ENCODE measurements around the gene ANKRD16.
"Not testable (repeated sequence)": the region's sequence is repeated elsewhere in the genome, so short reads cannot be mapped to it uniquely, and the experiment has no call there.

ANKRD16 gene

DNA sequence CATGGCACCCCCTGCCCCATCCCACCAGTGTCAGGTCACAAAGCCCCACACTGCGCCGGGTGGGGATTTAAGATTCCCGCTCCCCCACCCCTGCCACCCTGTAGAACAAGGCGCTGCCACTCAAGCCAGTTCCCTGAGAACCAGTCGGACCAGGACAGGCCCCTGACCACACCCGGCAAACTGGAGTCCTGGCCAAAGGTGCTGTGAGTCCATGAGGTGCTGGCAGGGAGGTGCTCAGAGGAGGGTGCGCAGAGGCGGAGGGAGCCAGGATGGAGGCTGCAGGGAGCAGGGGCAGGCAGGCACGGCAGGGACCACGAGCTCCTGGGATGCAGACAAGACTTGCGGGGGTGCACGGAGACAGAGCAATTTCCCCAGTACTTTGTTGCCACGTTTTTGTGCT, 56.7 kb downstream of the ANKRD16 start:
- DNase-seq, result no peak

DNA sequence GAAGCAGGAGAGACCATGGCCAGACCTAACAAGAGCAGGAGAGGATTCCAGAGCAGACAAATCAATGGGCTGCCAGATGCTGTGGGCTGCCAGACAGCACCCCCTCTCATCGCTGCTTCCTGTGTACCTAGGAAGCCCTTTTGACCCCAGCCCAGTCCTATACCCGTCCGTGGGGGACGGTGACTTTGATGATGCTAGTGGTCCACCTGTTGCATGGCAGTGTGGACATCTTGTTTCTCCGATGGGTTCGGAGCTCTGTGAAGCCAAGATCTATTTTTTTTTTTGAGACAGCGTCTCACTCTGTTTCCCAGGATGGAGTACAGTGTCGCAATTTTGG, 58.3 kb downstream of the ANKRD16 start:
- no peak for DNase-seq

DNA sequence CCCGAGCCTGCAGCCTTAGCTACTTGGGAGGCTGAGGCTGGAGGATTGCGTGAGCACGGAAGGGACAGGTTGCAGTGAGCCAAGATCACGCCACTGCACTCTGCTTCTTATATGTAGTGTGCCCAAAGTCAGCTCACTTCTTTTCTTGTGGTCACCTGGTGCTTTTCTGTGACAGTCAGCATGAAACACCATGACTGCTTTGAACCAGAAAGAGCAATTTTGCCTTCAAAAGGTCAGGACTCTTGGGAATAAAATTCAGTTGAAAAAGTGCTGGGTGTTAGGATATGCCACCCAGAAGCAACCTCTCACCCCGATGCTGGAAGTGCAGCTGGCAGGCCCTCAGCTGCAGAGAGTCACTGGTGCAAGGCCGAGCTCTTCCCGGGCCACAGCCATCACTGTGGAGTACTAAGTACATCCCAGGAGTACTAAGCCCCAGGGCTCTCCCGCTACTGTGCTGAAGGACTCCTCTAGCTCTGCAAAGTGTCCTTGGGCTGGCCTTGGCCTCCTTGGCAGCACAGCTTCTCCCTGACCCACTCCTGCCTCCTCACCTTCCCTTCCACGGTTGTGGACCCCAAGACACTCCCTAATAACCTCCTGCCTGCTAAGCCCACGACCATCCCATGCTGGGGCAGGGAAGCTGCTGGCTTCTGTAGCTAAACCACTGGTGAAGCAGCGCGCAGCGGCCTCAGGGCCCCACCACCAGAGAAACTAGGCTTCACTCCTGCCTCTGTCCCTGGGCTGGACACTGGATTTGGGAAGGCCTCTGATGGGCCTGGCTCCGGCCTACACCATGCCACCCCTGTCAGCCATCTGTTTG, 58.9 kb downstream of the ANKRD16 start:
- DNase-seq, result no peak

- DNase-seq, result no peak
Observed at GRCh38 chr10:5829267-5829666, 60.4 kb downstream of the ANKRD16 start.

- no peak for DNase-seq
Observed at GRCh38 chr10:5828725-5829124, 61.0 kb downstream of the ANKRD16 start.

DNA sequence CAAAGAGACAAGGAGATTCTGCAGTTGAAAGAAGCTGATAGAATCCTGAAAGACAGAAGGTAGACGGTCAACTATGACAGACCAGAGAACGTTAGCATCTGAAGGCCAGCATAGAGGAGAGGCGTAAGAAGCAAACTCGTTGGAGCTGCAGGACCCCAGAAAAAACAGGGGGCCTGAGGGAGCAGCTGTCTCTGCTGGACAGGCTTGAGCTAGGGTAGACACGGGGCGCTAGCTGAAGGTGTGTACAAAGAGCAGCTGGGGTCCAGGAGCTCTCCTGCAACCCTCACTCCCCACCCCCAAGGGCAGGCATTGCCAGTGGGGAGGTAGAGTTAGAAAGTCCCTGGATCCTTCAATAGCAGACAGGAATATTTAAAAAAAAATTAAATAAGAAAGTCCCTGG, 61.9 kb downstream of the ANKRD16 start:
- no peak for DNase-seq

DNA sequence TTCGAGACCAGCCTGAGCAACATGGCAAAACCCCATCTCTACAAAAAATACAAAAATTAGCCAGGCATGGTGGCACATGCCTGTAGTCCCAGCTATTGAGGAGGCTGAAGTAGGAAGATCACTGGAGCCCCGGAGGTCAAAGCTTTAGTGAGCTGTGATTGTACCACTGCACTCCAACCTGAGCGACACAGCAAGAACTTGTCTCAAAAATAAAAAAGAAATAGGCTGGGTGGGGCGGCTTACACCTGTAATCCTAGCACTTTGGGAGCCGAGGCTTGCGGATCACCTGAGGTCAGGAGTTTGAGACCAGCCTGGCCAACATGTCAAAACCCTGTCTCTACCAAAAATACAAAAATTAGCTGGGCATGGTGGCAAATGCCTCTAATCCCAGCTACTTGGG, 63.2 kb downstream of the ANKRD16 start:
- not testable (repeated sequence) for DNase-seq

DNA sequence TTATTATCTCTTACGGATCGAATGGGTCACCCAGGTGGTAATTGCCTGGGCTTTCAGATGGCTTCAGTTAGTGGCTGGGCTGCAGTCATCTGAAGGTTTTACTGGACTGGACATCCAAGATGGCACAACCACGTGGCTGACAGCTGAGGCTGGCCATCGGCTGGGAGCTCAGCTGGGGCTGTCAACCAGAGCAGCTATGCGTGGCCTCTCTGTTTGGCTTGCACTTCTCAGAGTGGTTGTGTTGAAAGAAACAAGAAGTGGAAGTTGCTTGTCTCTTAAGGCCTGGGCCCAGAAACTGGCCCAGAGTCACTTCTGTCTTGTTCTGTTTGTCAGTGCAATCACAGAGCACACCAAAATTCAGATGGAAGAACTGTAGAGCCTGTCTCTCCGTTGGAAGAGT, 70.8 kb downstream of the ANKRD16 start:
- no peak for DNase-seq

- DNase-seq, result no peak
Observed at GRCh38 chr10:5818048-5818331, 71.7 kb downstream of the ANKRD16 start.

DNA sequence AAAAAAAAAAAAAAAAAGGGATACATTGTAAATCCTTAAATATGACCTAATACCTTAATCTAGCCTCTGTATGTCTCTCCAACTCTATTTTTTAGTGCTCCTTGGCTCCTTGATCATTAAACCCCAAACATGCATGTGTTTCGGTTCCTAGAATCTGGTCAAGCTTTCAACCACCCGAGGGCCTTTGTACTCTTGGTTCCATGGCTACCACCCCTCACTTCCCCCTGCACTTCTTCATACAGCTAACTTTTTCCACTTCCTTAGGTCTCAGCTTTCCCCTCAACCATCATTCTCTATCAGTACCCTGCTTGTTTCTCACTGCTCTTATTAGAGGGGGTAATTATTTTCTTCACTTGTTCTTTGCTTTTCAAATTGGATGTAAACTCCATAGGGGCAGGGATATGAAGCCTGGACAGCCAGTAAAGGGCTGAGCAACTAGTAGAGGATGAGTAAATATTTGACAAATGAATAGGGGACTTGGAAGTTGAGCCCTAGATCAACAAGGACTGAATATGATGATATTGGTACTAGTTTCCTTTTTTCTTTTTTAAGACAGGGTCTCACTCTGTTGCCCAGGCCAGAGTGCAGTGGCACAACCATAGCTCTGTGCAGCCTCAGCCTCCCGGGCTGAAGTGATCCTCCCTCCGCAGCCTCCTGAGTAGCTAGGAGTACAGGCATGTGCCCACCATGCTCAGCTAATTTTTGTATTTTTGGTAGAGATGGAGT, 72.2 kb downstream of the ANKRD16 start:
- no peak for DNase-seq

DNA sequence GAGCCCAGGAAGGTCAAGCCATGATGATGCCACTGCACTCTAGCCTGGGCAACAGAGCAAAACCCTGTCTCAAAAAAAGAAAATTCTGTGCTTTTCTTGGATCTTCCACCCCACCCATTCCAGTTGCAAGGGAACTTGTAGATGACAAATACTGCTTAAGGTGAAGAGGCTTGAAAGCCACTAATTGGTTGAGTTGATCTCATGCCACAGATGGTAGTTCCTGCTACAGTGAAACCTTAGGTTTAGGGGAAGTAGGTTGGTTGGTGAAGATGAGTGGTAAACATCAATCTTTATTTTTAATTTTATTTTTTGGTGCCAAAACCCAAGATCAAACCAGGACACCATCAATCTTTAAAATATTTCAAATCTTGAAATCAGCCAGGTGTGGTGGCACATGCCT, 73.5 kb downstream of the ANKRD16 start:
- DNase-seq, result no peak

DNA sequence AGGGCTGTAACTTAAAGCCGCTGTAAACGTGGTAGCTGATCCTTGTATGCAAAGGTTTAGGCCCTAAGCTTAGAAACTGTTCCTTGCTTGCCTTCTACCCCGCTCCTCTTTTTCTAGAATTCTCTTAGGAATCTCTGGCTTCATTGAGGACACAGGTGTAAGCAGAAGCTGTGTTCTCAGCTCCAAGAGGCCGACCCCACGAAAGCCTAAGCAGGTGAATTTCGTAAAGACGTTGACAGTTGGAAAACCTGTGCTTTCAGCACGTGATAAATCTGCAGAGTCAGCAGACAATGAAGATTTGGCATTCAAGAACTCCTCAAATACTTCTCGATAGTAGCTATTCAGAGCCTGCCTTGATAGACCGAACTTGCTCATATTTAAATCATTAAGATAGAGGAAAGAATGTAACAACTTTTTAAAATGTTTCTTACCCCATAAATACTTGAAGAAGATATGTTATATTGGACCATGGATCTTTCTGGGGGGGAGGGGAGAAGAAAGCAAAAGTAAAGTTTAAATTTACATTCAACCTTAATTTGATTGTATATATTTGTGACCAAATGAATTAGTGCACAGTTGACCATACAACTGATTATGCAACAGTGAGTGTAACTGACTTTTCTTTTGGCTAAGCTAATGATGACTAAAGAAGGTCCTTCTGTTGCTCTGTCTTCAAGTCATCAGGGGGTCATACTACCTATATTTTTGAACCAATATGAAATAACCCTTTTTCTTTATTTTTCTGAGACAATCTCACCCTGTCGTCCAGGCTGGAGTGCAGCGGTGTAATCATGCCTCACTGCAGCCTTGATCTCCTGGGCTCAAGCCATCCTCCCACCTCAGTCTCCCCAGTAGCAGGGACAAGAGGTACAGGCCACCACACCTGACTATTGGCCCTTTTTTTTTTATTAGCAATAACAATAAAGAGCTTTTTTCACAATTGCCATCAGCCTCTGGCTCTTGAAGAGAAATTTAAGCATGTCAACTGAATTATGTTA, 75.3 kb downstream of the ANKRD16 start:
- DNase-seq, result no peak

DNA sequence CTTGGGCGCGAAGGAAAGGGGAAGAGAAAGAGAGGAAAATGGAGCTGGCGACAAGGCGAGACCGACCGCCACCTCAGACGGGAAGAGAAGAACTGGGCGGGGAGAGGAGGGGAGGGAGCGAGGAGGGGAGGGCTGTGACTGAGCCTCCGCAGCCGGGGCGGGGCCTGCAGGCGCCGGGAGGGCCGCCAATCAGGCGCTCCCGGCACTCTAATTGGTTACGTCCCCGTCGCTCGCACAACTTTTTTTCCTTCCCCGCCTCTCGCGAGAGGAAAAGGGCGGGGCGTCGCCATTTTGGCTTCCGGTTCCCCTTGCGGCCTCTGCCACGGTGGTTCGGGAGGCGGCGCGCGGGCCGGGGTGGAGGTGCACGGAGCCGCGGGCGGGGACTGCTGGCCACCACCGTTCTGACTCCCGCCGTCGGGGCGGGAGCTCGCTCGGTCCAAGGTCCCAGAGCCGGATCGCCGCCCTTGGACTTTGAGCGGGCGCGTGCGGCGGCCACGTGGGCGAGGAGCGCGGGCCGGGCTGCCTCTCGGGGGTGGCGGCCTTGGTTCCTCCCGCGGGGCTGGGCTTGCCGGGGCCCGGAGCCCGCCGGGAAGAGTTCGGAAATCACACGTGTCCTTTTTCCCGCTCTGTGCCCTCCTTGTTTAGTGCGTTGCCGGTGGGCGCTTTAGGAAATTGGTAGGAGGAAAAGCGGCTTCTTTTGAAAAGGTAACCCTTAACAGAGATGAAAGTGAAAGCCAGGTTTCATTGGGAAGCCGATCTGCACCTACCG, 76.2 kb downstream of the ANKRD16 start, which contains the start of gene GDI2:
Gene GDI2, minus strand, starts transcription at position 94 of the 769 bp plus-strand sequence. CDS start 176 bp downstream, outside the sequence.
- DNase-seq, result peak; percentile 95

GRCh38 chr10:5813091-5813340, 76.7 kb downstream of the ANKRD16 start:
- DNase-seq, result no peak

- DNase-seq, result peak; percentile 18
Observed at GRCh38 chr10:5812283-5813090, 77.2 kb downstream of the ANKRD16 start.
